GM23248 (cell line): ENCODE results near the gene PKP1. TPM values are rescaled to one million over a fixed set of nuclear protein-coding genes. Genes with fewer than 3 reads are reported as not detected.

Experiments used
- DNase-seq: peaks from one replicate; pipeline ENCODE4 v3.0.0-alpha.2; 2015
- H2AFZ ChIP-seq: fragments of 200-600 bp; sonication (generic); 2 replicates; pipeline ENCODE4 v1.6.1; 2016; ENCODE audit warnings: antibody characterized with exemption
- H3F3A ChIP-seq: fragments of 200-600 bp; sonication (generic); 2 replicates; pipeline ENCODE4 v1.6.1; 2016; ENCODE audit warnings: mild to moderate bottlenecking, antibody characterized with exemption, mixed run types; ENCODE audit not compliant: insufficient read depth
- H3K27ac ChIP-seq: fragments of 200-600 bp; sonication (generic); 2 replicates; pipeline ENCODE4 v1.5.1; 2016; ENCODE audit warnings: mild to moderate bottlenecking
- H3K27me3 ChIP-seq: fragments of 200-600 bp; sonication (generic); replicated peaks from 2 replicates; pipeline ENCODE4 v1.6.1; 2016; ENCODE audit warnings: mild to moderate bottlenecking; ENCODE audit not compliant: insufficient read depth
- H3K36me3 ChIP-seq: fragments of 200-600 bp; sonication (generic); 2 replicates; pipeline ENCODE4 v1.6.1; 2016; ENCODE audit warnings: low read depth, mild to moderate bottlenecking
- H3K4me1 ChIP-seq: fragments of 200-600 bp; sonication (generic); 2 replicates; pipeline ENCODE4 v1.6.1; 2016; ENCODE audit warnings: mild to moderate bottlenecking; ENCODE audit not compliant: insufficient read depth
- H3K4me2 ChIP-seq: fragments of 200-600 bp; sonication (generic); one replicate; pipeline ENCODE4 v1.6.1; 2016; ENCODE audit warnings: mild to moderate bottlenecking; ENCODE audit not compliant: unreplicated experiment
- H3K4me3 ChIP-seq: fragments of 200-600 bp; sonication (generic); 2 replicates; pipeline ENCODE4 v1.5.1; 2016; ENCODE audit warnings: mild to moderate bottlenecking
- H3K79me2 ChIP-seq: fragments of 200-600 bp; sonication (generic); 2 replicates; pipeline ENCODE4 v1.6.1; 2016; ENCODE audit warnings: mild to moderate bottlenecking; ENCODE audit not compliant: insufficient read depth
- H3K9ac ChIP-seq: fragments of 200-600 bp; sonication (generic); 2 replicates; pipeline ENCODE4 v1.6.1; 2016; ENCODE audit warnings: mild to moderate bottlenecking
- H3K9me2 ChIP-seq: fragments of 200-600 bp; sonication (generic); 2 replicates; pipeline ENCODE4 v1.6.1; 2016; ENCODE audit warnings: mixed run types, mild to moderate bottlenecking, moderate library complexity; ENCODE audit not compliant: insufficient read depth
- H3K9me3 ChIP-seq: fragments of 200-600 bp; sonication (generic); one replicate; pipeline ENCODE4 v1.6.1; 2017; ENCODE audit warnings: low read depth
- H4K20me1 ChIP-seq: fragments of 200-600 bp; sonication (generic); 2 replicates; pipeline ENCODE4 v1.6.0; 2016; ENCODE audit not compliant: insufficient read depth
- EZH2 ChIP-seq: fragments of 200-600 bp; sonication (generic); IDR thresholded peaks from 2 replicates; pipeline ENCODE4 v1.6.1; 2018; ENCODE audit warnings: antibody characterized with exemption, mild to moderate bottlenecking; ENCODE audit not compliant: insufficient read depth, poor library complexity, severe bottlenecking
- EZH2phosphoT487 ChIP-seq: fragments of 200-600 bp; sonication (generic); IDR thresholded peaks from 2 replicates; pipeline ENCODE4 v1.6.1; 2018; ENCODE audit warnings: antibody characterized with exemption, moderate library complexity, mild to moderate bottlenecking, low read depth; ENCODE audit not compliant: insufficient read depth
- WGBS, 2 experiments: methylation state at CpG; one replicate each; pipeline ENCODE4 v1.1.6; 2015 to 2017; ENCODE audit warnings: low lambda C conversion rate in 2 of 2, low coverage in 1 of 2; ENCODE audit errors: missing lambda C conversion rate in 2 of 2; 5-methylcytosine and 5-hydroxymethylcytosine counted together
- in situ Hi-C: fragments of 300-500 bp; cut with MboI; formaldehyde crosslinking; loops from 2 replicates; pipeline ENCODE4 v1.15.0; 2020
- polyA plus RNA-seq: library from polyadenylated mRNA; unstranded; fragments of >200 nt; fragmentation: Nextera tagmentation; extraction: Ambion mirVana; gene quantifications from 2 replicates; pipeline ENCODE4 v1.2.1, GENCODE V29; 2016
- total RNA-seq: library from RNA; depleted of rRNA; stranded (reverse); fragments of >200 nt; shearing (Covaris generic); gene quantifications from 2 replicates; pipeline ENCODE4 v1.2.3, GENCODE V29; 2014

The PKP1 gene
- total and polyA plus RNA-seq, 2 experiments from 2014 or later: 0.15 to 0.43 TPM

DNA sequence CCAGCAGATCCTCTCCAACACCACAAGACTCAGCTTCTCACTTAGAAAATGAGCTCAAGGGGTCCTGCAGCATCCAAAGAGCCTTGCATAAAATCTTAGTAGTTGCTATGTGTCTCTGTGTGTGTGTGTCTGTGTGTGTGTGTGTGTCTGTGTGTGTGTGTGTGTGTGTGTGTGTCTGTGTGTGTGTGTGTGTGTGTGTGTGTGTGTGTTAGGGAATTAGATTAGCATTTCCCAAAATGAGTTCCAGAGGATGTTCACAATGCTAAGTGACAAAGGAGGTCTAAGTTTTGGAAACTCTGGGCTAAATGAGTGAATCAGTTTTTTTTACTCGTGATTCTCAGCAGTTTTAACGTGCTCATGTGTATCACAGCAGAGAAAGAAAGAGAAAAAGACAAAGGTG, 63.7 kb downstream of the PKP1 start:
- DNase-seq: no peak
- no peak overlapping the region for H2AFZ ChIP-seq
- H3K4me1 ChIP-seq: no peaks in the 10 kb centered on the region
- H3K36me3 ChIP-seq: no peaks in the 10 kb centered on the region
- no peak overlapping the region for H3K4me2 ChIP-seq
- TF ChIP-seq EZH2 (no peak), EZH2phosphoT487 (no peak)
- no peak overlapping the region for H3K27ac ChIP-seq
- H3K9ac ChIP-seq: no peak overlapping the region
- WGBS, 2 experiments: 0 to 3% methylated on average over 2 of the region's 2 CpGs
- H3K79me2 ChIP-seq: no peaks in the 10 kb centered on the region
- in situ Hi-C loops: no loop called here
- no peaks in the 10 kb centered on the region for H3K9me2 ChIP-seq
- no peaks in the 10 kb centered on the region for H4K20me1 ChIP-seq
- no peak overlapping the region for H3K4me3 ChIP-seq
- H3K27me3 ChIP-seq: peaks cover 21% of the 10 kb centered on the region
- no peaks in the 10 kb centered on the region for H3K9me3 ChIP-seq
- H3F3A ChIP-seq: no peaks in the 10 kb centered on the region

DNA sequence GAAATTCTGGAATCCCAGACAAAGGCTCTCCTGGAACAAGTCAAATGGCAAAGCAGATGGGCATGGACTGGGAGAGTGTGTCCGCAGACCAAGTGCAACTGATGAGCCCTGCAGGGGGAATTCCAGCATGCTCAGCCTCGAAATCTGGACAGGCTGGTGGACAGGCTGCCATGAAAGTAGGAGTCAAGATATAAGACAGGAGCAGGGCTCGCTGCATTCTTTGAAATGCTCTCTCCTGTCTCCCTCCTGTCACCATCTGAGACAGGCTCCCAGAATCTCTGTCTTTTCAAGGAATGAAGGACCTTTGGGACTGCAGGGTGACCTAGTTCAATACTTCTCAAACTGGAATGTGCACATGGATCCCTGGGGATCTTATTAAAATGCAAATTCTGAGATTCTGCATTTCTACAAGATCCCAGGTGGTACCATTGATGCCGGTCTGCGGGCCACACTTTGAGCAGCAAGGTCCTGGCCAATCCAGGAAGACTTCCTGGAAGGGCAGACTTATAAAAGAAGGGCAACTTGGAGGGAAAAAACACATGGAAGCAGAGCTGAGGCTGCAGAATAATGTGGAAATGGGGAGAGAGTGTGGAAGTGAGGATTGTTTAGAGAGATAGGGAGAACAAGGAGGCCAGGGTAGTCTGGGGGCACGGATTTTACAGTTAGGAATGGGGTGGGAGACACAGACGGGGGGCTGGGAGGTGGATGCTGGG, 64.3 kb downstream of the PKP1 start:
- in situ Hi-C loops: no loop called here
- 33% methylated on average over 6 to 7 of the region's 7 CpGs for WGBS, 2 experiments
- no peaks in the 10 kb centered on the region for H3K36me3 ChIP-seq
- H3K4me3 ChIP-seq: no peak overlapping the region
- no peak overlapping the region for H3K9ac ChIP-seq
- no peaks in the 10 kb centered on the region for H3K79me2 ChIP-seq
- no peak overlapping the region for H2AFZ ChIP-seq
- no peak overlapping the region for H3K4me2 ChIP-seq
- no peaks in the 10 kb centered on the region for H3F3A ChIP-seq
- peaks cover 20% of the 10 kb centered on the region for H3K27me3 ChIP-seq
- H4K20me1 ChIP-seq: no peaks in the 10 kb centered on the region
- no peak for DNase-seq
- H3K9me3 ChIP-seq: no peaks in the 10 kb centered on the region
- H3K9me2 ChIP-seq: no peaks in the 10 kb centered on the region
- no peak for TF ChIP-seq EZH2phosphoT487
- TF ChIP-seq EZH2: no peak
- H3K27ac ChIP-seq: no peak overlapping the region
- no peaks in the 10 kb centered on the region for H3K4me1 ChIP-seq

DNA sequence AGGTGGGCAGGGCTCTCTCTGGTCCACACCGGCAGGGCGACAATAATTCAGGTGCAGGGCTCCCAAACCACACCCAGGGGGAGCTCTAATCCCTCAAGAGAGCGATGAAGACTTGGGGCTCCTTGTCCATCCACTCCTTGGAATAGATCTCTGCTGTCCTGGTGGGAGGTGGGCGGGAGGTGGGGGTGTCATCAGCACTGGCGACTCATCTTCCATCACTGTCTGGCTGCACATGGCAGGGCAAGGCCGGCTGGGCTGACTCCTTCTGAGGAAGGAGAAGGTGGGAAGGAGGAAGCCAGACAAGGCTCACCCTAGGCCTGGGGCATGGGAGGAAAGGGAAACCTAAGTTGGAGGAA, 64.9 kb downstream of the PKP1 start:
- Histone ChIP-seq H2AFZ (no peak overlapping the region), H3K9ac (no peak overlapping the region), H3K36me3 (no peaks in the 10 kb centered on the region), H3K9me2 (no peaks in the 10 kb centered on the region), H3K27ac (no peak overlapping the region), H3F3A (no peaks in the 10 kb centered on the region), H3K4me3 (no peak overlapping the region), H3K9me3 (no peaks in the 10 kb centered on the region), H4K20me1 (no peaks in the 10 kb centered on the region), H3K79me2 (no peaks in the 10 kb centered on the region), H3K4me1 (no peaks in the 10 kb centered on the region), H3K27me3 (peaks cover 24% of the 10 kb centered on the region), H3K4me2 (no peak overlapping the region)
- DNase-seq: peak; percentile 76
- TF ChIP-seq EZH2: no peak
- TF ChIP-seq EZH2phosphoT487: no peak
- WGBS, 2 experiments: 26 to 31% methylated on average over 4 to 6 of the region's 6 CpGs
- in situ Hi-C loops: no loop called here

DNA sequence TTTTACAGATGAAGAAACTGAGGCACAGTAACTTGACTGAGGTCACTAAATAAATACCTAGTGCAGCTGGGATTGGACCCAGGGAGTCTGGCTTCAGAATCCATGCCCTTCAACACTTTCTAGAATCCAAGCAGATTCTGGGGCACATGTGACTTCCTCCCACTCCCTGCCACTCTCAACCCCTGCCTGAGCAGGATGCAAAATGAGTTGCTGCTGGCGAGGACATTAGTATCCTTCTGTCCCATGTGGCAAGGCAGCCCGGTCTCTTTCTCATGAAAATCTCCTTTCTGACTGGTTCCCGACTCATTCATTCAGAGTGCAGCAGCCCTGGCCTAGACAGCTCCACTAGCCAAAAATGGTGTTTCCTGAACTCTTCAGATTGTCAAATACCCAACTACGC, 65.8 kb downstream of the PKP1 start:
- Histone ChIP-seq H3K36me3 (no peaks in the 10 kb centered on the region), H3K9ac (no peak overlapping the region), H2AFZ (no peak overlapping the region), H3K4me3 (no peak overlapping the region), H3K9me3 (no peaks in the 10 kb centered on the region), H3K27me3 (peaks cover 29% of the 10 kb centered on the region), H3K79me2 (no peaks in the 10 kb centered on the region), H3F3A (no peaks in the 10 kb centered on the region), H3K4me1 (no peaks in the 10 kb centered on the region), H3K27ac (no peak overlapping the region), H4K20me1 (no peaks in the 10 kb centered on the region), H3K9me2 (no peaks in the 10 kb centered on the region), H3K4me2 (no peak overlapping the region)
- WGBS, 2 experiments: 81 to 84% methylated on average over 4 of the region's 4 CpGs
- no peak for DNase-seq
- in situ Hi-C loops: no loop called here
- TF ChIP-seq EZH2 (no peak), EZH2phosphoT487 (no peak)
